Uterus (tissue), 2 donors: ENCODE data around the gene TBC1D25.

Source experiments
- POLR2A ChIP-seq, 2 donors: fragments of 450-650 bp; IDR thresholded peaks; one replicate each; pipeline ENCODE4 v1.6.1; 2016; ENCODE audit warnings: antibody characterized with exemption in 2 of 2, mild to moderate bottlenecking in 1 of 2, moderate library complexity in 1 of 2
- TF ChIP-seq, protein P1 (sequence below), 4 experiments: fragments of 200-600 bp in 2 of 4; fragments of 450-650 bp in 2 of 4; sonication (generic) in 2 of 4; IDR thresholded peaks; one replicate each; pipeline ENCODE4 v1.5.1; 2016 to 2019; ENCODE audit warnings: antibody characterized with exemption in 4 of 4, mild to moderate bottlenecking in 2 of 4, moderate library complexity in 1 of 4

DNA sequence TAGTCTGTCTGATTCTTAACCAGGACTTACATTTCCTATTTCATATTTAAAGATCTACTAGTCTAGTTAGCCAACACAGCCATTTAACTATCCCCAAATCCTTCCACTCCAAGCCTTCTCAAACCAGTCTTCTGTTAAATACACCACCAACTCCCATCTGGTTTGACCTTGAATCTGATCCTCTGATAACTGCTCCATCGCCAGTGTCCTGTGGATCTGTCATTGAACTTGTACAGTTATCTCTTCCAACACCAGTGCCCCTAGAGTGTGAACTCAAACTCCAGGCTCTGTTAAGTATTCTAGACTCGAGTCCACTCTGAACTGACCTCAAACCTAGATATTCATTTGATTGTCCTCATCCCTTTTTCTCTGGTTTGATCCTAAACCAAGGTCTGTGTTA, 72.2 kb downstream of the TBC1D25 start:
- TF ChIP-seq, protein P1, sequence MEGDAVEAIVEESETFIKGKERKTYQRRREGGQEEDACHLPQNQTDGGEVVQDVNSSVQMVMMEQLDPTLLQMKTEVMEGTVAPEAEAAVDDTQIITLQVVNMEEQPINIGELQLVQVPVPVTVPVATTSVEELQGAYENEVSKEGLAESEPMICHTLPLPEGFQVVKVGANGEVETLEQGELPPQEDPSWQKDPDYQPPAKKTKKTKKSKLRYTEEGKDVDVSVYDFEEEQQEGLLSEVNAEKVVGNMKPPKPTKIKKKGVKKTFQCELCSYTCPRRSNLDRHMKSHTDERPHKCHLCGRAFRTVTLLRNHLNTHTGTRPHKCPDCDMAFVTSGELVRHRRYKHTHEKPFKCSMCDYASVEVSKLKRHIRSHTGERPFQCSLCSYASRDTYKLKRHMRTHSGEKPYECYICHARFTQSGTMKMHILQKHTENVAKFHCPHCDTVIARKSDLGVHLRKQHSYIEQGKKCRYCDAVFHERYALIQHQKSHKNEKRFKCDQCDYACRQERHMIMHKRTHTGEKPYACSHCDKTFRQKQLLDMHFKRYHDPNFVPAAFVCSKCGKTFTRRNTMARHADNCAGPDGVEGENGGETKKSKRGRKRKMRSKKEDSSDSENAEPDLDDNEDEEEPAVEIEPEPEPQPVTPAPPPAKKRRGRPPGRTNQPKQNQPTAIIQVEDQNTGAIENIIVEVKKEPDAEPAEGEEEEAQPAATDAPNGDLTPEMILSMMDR (IDR thresholded peaks at IDR 0.05): no peak
- no peak for TF ChIP-seq POLR2A (IDR thresholded peaks at IDR 0.05)
